ENCODE measurements around the gene TPX2.

The TPX2 gene

GRCh38 chr20:31704225-31705119 lies 34.6 kb upstream of the TPX2 start:
- TF ChIP-seq ISL1 (CRISPR knock-in tag; IDR thresholded peaks at IDR 0.05) (0 out of 2 replicates have a peak, but pooled peaks have one; percentile 15), TSHZ2 (CRISPR knock-in tag; IDR thresholded peaks at IDR 0.05) (no peak)
- peak; percentile 81 for ATAC-seq

- TF ChIP-seq CSRNP3 (CRISPR knock-in tag; IDR thresholded peaks at IDR 0.05) (no peak), RARB (CRISPR knock-in tag; IDR thresholded peaks at IDR 0.05) (no peak), ZNF565 (CRISPR knock-in tag; conservative IDR thresholded peaks at IDR 0.05; ENCODE audit: low read depth) (no peak), OSR1 (CRISPR knock-in tag; IDR thresholded peaks at IDR 0.05) (no peak), PPARA (CRISPR knock-in tag; IDR thresholded peaks at IDR 0.05; ENCODE audit: borderline replicate concordance) (no peak), ISL1 (CRISPR knock-in tag; IDR thresholded peaks at IDR 0.05) (no peak), ZFP30 (CRISPR knock-in tag; IDR thresholded peaks at IDR 0.05) (no peak), POU6F1 (CRISPR knock-in tag; IDR thresholded peaks at IDR 0.05; ENCODE audit: borderline replicate concordance, low read depth) (no peak), TOX (CRISPR knock-in tag; IDR thresholded peaks at IDR 0.05; ENCODE audit: borderline replicate concordance) (no peak), TCF4 (CRISPR knock-in tag; IDR thresholded peaks at IDR 0.05; ENCODE audit: borderline replicate concordance) (no peak), CSDC2 (CRISPR knock-in tag; IDR thresholded peaks at IDR 0.05) (no peak), GLIS3 (CRISPR knock-in tag; IDR thresholded peaks at IDR 0.05) (no peak), BACH2 (CRISPR knock-in tag; IDR thresholded peaks at IDR 0.05; ENCODE audit: borderline replicate concordance) (no peak), ZNF8 (CRISPR knock-in tag; IDR thresholded peaks at IDR 0.05) (no peak), ARNTL (CRISPR knock-in tag; IDR thresholded peaks at IDR 0.05; ENCODE audit: borderline replicate concordance, low read depth) (no peak)
- no peak for ATAC-seq
These were observed 33.9 kb upstream of the TPX2 start for GRCh38 chr20:31705191-31705590.

- ATAC-seq, result no peak
- TF ChIP-seq ARNTL (CRISPR knock-in tag; IDR thresholded peaks at IDR 0.05; ENCODE audit: borderline replicate concordance, low read depth), result no peak
- no peak for TF ChIP-seq ZNF565 (CRISPR knock-in tag; conservative IDR thresholded peaks at IDR 0.05; ENCODE audit: low read depth)
- no peak for TF ChIP-seq PPARA (CRISPR knock-in tag; IDR thresholded peaks at IDR 0.05; ENCODE audit: borderline replicate concordance)
- TF ChIP-seq ISL1 (CRISPR knock-in tag; IDR thresholded peaks at IDR 0.05), result no peak
- TF ChIP-seq TCF4 (CRISPR knock-in tag; IDR thresholded peaks at IDR 0.05; ENCODE audit: borderline replicate concordance), result no peak
- no peak for TF ChIP-seq CSRNP3 (CRISPR knock-in tag; IDR thresholded peaks at IDR 0.05)
- no peak for TF ChIP-seq GLIS3 (CRISPR knock-in tag; IDR thresholded peaks at IDR 0.05)
- TF ChIP-seq RARB (CRISPR knock-in tag; IDR thresholded peaks at IDR 0.05), result no peak
- TF ChIP-seq SNAI2 (CRISPR knock-in tag; IDR thresholded peaks at IDR 0.05), result no peak
- no peak for TF ChIP-seq ESRRG (CRISPR knock-in tag; IDR thresholded peaks at IDR 0.05)
- no peak for TF ChIP-seq CREB5 (CRISPR knock-in tag; IDR thresholded peaks at IDR 0.05; ENCODE audit: low read depth)
- TF ChIP-seq ZFP3 (CRISPR knock-in tag; IDR thresholded peaks at IDR 0.05), result no peak
- TF ChIP-seq PATZ1 (CRISPR knock-in tag; IDR thresholded peaks at IDR 0.05; ENCODE audit: borderline replicate concordance), result no peak
- TF ChIP-seq ZNF8 (CRISPR knock-in tag; IDR thresholded peaks at IDR 0.05), result no peak
These were observed 33.2 kb upstream of the TPX2 start for GRCh38 chr20:31705598-31706597.
